C4-2B (cell line): ENCODE data around the gene LRRC3.

Experiments
- CTCF ChIP-seq: fragments of 450-650 bp; conservative IDR thresholded peaks from 2 replicates; pipeline ENCODE4 v1.5.1; 2017; ENCODE audit warnings: mild to moderate bottlenecking
- ZFX ChIP-seq: fragments of 450-650 bp; IDR thresholded peaks from 2 replicates; pipeline ENCODE4 v1.6.1; 2017

GRCh38 chr21:44490405-44490804 lies 35.1 kb downstream of the LRRC3 start:
- TF ChIP-seq CTCF (no peak), ZFX (no peak)
